Activated CD4-positive, alpha-beta T cell treated with anti-CD3 and anti-CD28 coated beads, Interleukin-2, amount 50 U/mL, for 1 hour (primary cell): ENCODE measurements around the gene SLC6A8.
"Not testable (repeated sequence)": the region's sequence is repeated elsewhere in the genome, so short reads cannot be mapped to it uniquely, and the experiment has no call there.

Source experiments
- DNase-seq: peaks from one replicate; pipeline ENCODE4 v3.0.0-alpha.2; 2020

The SLC6A8 gene

GRCh38 chrX:153733651-153734240, 46.0 kb downstream of the SLC6A8 start:
- DNase-seq, result no peak

GRCh38 chrX:153734871-153735270, 47.1 kb downstream of the SLC6A8 start:
- no peak for DNase-seq

GRCh38 chrX:153735274-153735673, 47.5 kb downstream of the SLC6A8 start:
- no peak for DNase-seq

GRCh38 chrX:153736071-153736820, 48.5 kb downstream of the SLC6A8 start:
- DNase-seq, result no peak

GRCh38 chrX:153736871-153737441, 49.2 kb downstream of the SLC6A8 start:
- no peak for DNase-seq

GRCh38 chrX:153738056-153738605, 50.4 kb downstream of the SLC6A8 start:
- DNase-seq, result no peak

GRCh38 chrX:153739754-153740486, 52.2 kb downstream of the SLC6A8 start:
- DNase-seq, result no peak

GRCh38 chrX:153740631-153741222, 53.0 kb downstream of the SLC6A8 start:
- no peak for DNase-seq

- DNase-seq, result no peak
Observed at GRCh38 chrX:153741446-153741845, 53.7 kb downstream of the SLC6A8 start.

- not testable (repeated sequence) for DNase-seq
Observed at GRCh38 chrX:153742111-153742510, 54.4 kb downstream of the SLC6A8 start.

GRCh38 chrX:153742796-153743467, 55.2 kb downstream of the SLC6A8 start:
- DNase-seq, result not testable (repeated sequence)

GRCh38 chrX:153743468-153744209, 55.9 kb downstream of the SLC6A8 start:
- DNase-seq, result not testable (repeated sequence)

GRCh38 chrX:153744210-153745066, 56.7 kb downstream of the SLC6A8 start:
- DNase-seq, result no peak

GRCh38 chrX:153745067-153745433, 57.3 kb downstream of the SLC6A8 start:
- not testable (repeated sequence) for DNase-seq
